HG02852 (cell line): ENCODE results near the gene GNG4.
"Not testable (repeated sequence)": the region's sequence is repeated elsewhere in the genome, so short reads cannot be mapped to it uniquely, and the experiment has no call there.

Experiments
- ATAC-seq: cut with Tn5 transposase; IDR thresholded peaks from one replicate; pipeline ENCODE4 v1.9.1; 2021; ENCODE audit warnings: mild to moderate bottlenecking, moderate library complexity; ENCODE audit not compliant: unreplicated experiment

Gene GNG4

DNA sequence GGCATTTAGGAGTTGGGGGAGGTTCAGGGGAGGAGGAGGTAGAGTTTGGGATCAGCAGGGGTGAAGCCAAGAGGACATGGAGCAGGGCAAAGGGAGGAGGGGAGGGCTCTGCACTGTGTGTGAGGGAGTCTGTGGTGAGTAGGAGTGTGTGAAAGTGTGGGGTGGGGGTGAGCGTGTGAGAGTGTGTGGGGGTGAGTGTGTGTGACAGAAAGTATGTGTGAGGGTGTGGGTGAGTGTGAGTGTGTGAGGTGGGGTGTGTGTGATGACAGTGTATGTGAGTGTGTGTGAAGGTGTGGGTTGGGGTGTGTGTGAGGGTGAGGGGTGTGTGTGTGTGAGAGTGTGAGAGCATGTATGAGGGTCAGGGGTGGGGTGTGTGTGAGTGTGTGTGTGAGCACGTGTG, 62.6 kb downstream of the GNG4 start:
- no peak for ATAC-seq

DNA sequence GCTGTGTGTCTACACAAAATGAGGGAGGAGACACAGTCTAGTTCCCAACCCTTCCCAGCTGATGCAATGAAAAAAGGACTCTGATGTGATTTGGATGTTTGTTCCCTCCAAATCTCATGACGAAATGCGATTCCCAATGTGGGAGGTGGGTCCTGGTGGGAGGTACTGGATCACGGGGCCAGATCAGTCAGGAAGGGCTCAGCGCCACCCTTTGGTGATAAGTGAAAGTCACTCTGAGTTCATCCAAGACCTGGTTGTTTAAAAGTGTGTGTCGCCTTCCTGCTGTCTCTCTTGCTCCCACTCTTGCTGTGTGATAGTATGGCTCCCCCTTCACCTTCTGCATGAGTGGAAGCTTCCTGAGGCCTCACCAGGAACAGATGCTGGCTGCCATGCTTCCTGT, 63.2 kb downstream of the GNG4 start:
- ATAC-seq = no peak

DNA sequence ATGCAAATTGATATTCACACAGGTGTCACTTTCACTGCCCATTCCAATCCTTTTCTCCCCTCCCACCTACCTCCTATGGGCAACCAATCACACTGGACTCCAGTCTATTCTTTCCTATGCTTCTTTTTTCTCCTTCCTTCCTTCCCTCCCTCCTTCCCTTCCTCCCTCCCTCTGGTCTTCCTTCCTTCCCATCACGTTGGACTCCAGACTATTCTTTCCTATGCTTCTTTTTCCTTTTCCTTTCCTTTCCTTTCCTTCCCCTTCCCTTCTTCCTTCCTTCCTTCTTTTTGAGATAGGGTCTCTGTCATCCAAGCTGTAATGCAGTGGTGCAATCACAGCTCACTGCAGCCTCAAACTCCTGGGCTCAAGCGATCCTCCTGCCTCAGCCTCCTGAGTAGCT, 64.6 kb downstream of the GNG4 start:
- ATAC-seq = no peak

DNA sequence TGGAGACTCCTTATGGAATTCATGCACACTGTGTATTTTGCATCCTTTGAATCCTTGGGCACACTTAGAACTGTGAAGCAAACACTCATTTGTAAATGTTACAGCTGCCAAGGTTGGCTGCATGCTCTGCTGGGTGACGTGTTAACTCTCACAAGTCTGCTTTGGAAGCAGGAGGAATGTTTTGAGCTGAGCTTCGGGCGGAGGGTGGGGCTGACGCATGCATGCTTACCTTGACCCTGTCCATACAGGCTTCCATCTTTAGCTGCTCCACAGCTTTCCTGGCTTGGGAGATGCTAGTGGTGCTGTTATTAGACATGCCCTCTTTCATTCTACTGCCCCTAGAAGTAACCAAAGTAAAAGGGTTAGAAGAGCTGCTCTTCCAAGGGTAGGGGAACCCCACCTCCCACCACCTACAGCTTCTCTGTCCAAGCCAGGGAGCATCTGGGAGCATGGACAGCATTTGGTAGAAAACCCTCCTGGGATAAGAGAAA, 66.0 kb downstream of the GNG4 start:
- ATAC-seq = no peak

DNA sequence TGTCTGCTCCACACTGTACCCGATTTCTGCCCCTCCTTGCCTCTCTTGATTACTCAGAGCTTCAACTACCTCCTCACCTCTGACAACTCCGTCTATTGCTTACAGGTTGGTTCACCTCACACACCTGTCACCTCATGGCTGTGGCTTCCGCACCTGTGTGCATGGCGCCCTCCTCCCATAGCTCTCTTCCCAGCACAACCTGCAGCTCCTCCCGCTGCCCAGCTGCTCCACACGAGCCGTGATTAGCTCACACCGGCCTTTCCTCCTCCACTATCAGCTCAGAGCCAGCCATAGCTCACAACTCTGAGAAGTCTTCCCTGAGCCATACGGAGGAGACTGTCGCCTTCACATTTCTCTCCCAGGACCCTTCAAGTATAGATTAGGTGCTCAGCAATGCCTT, 67.5 kb downstream of the GNG4 start:
- no peak for ATAC-seq

DNA sequence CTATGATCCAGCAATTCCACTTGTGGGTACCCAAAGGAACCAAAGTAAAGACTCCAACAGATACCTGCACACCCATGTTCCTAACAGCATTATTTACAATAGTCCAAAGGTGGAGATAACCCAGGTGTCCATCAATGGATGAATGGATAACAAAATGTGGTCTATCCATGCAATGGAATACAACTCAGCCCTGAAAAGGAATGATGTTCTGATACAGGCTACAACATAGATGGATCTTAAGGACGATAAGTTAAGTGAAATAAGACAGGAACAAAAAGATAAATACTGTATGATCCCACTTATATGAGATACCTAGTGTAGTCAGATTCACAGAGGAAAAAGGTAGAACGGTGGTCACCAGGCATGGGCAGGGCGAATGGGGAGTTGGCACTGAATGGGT, 69.7 kb downstream of the GNG4 start:
- no peak for ATAC-seq

DNA sequence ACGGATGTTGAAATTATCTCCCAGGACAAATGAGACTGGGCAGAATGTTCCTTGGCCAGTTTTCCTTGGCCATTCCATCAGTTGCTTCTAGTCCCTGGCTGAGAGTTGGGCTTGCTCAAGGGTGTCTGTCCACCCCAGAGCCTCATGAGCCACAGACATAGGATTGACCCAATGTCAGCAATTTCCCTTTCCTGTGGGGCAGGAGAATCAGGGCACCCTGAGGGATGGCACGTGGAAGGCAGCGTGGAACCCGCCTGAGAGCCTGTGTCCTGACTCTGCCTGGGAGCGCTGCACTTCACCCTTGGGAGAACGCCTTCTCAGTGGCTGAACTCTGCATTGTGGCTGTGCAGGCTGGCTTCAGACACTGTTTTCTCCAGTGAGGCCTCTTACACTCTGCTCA, 74.0 kb downstream of the GNG4 start:
- ATAC-seq = no peak

DNA sequence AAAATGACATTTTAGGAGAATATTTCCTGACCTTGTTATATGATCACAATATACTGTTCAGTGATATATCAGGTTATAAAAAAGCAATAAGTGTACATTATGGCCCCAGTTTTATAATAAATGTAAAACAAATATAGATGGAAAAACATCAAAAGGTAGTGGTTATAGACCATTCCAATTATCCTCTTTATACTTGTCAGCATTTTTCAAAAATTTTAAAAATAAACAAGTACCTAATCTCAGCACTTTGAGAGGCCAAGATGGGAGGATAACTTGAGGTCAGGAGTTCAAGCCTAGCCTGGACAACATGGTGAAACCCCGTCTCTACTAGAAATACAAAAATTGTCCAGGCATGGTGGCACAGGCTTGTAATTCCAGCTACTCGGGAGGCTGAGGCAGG, 75.7 kb downstream of the GNG4 start:
- no peak for ATAC-seq

DNA sequence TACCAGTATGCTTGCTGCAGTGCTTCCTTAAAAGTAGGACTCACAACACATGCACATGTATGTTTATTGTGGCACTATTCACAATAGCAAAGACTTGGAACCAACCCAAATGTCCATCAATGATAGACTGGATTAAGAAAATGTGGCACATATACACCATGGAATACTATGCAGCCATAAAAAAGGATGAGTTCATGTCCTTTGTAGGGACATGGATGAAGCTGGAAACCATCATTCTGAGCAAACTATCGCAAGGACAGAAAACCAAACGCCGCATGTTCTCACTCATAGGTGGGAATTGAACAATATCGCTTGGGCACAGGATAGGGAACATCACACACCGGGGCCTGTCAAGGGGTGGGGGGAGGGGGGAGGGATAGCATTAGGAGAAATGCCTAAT, 76.6 kb downstream of the GNG4 start:
- ATAC-seq = not testable (repeated sequence)

DNA sequence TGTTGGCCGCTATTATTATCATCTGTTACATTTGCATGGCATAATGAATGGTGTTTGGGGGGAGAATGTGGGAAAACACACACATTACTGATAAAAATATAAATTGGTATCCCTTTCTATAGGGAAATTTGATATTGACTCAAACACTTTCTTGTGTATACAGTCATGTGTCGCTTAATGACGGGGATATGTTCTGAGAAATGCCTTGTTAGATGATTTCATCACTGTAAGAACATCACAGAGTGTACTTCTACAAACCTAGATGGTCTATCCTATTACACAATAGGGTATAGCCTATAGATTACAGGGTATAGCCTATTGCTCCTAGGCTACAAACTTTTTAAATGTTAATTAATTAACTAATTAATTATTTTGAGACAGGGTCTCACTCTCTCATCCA, 78.1 kb downstream of the GNG4 start:
- ATAC-seq = no peak

DNA sequence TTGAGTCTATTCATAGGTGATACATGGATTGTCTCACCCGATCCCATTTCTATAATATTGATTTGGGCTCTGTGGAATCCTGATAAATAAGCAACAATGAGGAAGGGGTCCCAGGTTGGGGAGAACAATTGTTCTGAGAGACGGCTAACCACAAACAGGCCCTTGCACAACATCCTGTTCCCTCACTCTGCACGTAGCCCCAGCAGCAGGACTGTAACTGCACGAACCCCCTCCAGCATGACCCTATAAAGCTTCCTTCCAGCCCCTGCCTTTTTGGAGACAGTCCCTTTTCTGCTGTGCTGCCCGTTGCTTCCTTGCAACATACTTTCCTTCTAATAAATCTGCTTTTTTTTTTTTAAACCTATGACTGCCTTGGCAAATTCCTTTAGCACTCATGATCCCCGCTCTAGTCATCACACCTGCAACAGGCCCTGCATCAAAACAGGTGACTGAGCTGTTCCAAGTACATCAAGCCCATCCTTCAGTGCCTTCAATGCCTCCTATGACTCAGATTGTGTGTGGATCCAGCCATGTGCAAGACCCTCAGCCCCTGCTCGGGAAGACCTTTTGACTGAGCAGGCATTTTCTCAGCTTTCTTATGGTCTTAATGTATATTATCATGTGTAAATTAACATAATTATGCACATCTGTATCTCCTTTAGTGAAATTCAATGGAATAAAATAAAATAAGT, 81.6 kb downstream of the GNG4 start:
- no peak for ATAC-seq

DNA sequence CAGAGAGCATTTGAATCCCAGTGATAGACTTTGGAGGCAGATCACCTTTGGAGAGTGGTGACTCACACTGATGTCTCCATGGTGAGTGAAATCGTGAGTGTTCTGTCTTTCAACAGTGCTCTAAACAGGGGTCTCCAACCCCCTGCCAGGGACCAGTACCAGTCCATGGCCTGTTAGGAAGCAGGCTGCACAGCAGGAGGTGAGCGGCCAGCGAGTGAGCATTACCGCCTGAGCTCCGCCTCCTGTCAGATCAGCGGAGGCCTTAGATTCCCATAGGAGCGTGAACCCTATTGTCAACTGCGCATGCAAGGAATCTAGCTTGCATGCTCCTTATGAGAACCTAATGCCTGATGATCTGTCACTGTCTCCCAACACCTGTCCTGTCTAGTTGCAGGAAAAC, 83.5 kb downstream of the GNG4 start:
- ATAC-seq = no peak

DNA sequence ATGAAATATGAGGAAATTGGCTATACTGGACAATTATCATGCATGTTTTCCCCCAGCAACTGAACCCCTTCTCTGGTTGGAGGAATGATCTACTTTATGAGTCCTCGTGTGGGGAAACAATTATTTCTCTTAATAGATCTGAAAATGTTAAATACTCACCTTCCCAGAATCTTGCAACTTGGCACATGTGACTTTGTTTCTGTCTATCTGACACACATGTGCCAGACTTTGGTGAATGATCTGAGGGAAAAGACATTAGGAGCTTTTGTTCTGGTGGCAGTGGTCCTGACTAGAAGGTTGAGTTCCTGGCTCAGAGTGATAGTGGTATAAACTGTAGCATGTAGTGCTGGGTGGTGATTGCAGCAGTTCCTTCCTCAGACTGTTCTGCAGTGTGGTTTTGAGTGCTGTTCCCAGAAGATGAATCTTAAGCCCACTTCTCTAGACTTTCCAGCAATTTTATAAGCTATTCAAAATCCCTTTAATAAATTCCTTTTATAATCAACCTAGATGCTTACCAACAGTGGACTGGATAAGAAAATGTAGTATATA, 86.0 kb downstream of the GNG4 start:
- ATAC-seq = no peak

DNA sequence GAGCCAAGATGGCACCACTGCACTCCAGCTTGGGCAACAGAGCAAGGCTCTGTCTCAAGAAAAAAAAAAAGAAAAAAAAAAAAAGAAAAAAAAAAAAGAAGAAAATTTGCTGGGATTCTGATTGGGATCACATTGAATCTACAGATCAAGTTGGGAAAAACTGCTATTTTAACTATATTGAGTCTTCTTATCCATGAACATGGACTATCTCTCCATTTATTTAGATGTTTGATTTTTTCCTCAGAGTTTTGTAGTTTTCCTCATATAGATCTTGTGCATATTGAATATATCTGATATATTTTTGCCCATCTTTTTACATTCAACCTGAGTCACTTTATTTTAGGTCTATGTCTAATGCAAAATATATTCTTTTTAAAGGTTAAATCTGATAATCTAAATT, 87.0 kb downstream of the GNG4 start:
- no peak for ATAC-seq

DNA sequence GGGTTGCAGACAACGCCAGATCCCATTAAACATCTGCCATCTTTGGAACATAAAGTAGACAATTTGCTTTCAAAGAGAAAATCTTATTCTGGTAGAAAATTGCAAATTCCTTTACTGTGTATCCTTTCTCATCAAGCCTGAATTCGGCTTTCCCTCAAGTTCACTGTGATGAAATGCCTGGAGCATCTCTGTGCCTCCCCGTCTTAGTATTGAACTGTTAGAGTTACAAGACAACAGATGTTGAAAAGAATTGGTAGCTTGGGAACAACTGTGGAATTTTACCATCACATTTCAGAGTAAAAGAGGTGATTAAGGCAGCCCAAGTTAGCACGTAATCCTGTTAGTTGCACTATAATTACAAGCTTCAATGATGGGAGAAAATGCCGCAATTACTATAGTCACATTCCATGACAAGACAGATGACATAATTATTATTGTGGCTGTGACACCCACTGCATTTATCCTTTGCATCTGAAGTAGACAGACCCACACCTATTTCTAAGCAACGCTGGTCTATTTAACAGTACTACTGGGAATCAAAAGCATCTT, 90.9 kb downstream of the GNG4 start:
- no peak for ATAC-seq

DNA sequence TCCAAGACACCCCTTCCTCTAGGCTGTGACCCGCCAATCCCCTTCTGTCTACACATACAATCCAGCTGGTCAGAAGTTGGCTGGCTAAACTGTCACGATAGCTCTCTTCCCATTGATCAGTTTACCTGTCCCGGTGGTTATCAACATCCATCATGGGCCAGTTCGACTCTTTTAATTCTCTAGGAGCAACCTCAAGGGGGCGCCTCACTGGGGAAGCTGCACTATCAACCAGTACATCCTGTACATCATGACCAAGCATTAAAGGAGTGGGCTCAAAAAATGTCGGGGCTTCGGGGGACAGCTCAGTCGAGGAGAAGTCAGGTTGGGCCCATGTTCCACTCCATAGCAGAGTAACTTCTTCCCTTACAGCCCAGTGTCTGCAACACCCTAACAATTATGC, 92.1 kb downstream of the GNG4 start:
- no peak for ATAC-seq

DNA sequence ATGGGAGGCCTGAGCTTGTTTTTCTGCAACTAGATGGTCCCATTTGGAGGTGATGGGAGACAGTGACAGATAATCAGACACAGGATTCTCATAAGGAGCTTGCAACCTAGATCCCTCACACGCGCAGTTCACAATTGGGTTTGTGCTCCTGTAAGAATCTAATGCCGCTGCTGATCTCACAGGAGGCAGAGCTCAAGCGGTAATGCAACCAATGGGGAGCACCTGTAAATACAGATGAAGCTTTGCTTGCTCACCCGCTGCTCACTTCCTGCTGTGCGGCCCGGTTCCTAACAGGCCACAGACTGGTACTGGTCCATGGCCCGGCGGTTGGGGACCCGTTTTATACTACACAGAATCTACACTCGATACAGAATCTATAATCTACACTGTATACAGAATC, 92.8 kb downstream of the GNG4 start:
- no peak for ATAC-seq

DNA sequence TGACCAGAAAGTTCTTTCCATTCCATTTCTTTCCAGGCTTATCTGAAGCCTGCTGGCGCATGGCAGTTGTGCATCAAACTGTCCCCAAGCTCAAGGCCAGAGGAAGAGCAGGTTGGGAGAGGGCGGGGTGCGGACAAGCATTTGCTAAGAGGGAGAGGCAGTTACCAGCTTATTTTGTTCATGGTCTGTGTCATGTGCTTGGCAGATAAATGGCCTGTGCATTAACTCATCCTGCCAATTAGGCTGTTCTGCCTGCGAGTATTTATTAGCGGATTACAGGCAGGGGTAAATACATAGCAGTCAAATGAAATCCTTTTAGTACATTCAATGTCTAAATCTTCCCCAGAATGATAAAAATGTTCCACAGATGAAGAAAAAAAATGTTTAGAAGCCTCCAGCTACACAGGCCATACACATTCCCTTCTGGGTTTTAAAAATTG, 96.5 kb downstream of the GNG4 start:
- no peak for ATAC-seq

DNA sequence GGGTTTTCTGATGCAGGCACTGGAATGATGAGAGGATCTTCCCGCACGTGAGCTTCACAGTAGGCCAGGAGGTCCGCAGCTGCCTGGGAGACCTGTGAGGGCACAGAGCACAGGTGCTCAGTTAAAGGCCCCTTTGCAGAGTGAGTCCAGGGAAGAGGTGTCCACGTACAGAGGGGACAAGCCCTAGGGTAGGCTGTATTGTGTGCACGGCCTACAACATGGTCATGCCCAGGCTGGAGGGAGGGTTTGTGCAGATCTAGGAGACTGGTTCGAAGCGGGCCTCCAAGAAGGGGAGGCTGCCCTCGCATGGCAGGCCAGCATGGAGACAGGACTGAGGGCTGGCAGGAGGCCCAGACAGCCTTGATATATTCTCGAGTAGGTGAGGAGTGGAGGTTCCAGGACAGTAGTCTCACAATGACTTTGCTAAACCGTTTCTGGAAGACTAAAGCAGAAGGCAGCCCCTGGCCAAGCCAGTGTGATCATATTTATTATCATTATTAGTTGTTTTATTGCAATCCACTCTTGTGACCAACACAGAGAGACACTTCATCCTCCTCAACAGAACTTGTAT, 97.4 kb downstream of the GNG4 start:
- ATAC-seq = no peak

DNA sequence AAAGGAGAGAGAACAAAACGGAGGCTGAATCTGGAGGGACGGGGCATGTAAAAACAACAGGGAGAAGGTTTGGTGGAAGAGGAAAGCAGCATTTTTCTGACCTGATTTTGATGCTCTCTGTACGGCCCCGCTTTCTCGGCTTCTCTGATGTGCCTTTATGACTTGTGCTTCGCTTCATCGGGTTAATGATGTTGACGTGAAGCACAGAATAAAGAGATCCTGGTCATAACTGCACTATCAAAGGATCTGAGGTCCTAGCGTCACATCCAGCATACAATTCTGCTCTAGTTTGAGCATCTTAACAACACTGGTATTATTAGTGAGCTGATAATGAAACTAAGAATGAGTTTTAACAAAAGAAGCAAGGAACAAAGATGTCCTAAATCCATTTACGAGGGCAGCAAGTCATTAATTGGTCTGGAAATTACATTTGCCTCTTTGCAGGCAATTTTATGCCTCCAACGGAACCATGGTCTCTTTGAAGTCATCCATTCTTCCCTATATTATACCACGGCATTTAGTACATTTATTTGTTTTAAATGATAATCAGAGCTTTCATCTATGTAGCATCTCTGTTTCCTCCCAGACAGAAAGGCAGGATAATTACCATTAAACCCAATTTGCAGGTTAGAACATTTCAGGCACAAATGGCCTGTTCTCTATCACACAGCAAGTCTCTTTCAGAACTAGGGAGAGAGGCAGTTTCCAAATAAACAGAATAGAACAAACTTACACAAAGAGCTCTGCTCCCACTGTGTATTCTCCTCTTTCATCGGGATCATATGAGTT, 100.0 kb downstream of the GNG4 start:
- ATAC-seq = no peak

DNA sequence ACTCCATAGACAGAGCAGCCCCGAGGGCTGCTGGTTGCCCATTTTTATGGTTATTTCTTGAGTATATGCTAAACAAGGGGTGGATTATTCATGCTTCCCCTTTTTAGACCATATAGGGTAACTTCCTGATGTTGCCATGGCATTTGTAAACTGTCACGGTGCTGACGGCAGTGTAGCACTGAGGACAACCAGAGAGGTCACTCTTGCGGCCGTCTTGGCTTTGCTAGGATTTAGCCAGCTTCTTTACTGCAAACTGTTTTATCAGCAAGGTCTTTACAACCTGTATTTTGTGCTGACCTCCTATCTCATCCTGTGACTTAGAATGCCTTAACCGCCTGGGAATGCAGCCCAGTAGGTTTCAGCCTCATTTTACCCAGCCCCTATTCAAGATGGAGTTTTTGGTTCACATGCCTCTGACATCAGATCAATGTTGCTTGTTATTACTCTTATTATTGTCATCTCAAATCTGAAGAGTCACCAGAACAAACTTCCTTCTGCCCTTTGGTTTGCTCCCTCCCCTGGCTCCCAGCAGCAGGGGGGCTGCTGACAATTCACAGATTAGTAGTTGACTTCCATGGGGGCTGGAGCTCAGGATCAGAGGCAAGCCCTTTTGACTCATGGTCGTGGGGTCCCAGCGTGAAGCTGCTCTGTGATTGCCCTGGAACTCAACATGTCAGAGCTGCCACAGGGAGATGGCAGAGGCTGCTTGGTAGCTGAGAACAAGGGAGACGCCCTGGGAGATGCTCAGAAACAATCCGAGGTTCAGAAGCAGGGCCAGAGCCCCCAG, 103.0 kb downstream of the GNG4 start:
- not testable (repeated sequence) for ATAC-seq
